HG03097 (cell line): ENCODE measurements around the gene COL8A2.

Experiments used
- ATAC-seq: cut with Tn5 transposase; IDR thresholded peaks from one replicate; pipeline ENCODE4 v1.9.1; 2021; ENCODE audit not compliant: unreplicated experiment, low FRiP score

COL8A2 gene

DNA sequence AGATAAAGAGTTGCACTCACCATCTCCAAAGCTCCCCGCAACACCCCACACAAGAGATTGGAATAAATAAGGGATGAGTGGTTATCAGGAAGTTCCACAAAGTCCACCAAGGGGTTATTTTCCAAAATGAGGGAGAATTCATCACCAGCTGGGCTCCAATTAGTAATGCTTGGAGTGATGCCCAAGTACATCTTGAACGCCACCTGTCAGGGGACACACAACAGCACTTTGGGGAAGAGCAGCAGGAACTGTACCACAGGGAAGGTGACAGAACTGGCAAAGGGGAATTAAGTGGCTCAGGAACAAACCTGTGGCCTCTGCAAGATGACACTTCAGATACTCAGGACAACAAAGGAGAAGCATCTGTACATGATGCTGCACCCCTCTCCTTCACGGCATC is 12.8 kb upstream of the COL8A2 start:
- no peak for ATAC-seq

DNA sequence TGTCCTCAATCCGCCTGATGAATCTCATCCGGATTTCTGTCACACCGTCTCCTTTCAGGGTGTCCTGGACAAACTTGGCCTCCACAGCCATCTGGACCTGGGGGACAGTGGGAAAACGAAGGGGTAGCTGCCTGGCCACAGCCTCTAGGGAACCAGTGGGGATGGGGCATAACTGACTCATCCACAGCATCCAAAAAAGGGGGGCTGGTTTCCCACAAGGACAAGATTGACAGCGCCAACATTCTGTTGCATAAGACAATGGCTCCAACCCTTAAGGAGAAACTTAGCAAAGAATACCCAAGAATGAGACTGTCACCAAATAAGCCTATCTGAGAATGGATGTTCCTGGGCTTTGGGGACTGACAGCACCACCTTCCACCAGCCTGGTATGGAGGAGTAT is 12.2 kb upstream of the COL8A2 start:
- ATAC-seq: no peak

DNA sequence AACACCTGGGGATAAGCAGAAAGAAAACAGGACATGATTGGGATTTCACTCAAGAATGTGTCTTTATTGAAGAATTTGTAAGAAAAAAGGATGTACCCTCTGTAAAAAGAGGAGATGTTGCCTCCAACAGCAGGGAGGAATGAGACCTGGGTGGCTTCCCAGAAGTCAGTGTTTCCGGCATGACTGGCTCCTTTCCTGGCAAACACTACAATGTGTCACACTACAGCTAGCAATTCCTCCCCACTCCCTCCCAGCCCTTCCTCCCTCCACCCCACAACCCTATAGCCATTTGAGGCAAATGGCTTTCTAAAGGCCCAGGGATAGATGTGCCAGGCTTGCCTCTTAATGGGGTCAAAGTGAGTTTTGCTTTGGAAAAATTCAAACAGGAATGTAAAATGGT is 11.5 kb upstream of the COL8A2 start:
- ATAC-seq: no peak

DNA sequence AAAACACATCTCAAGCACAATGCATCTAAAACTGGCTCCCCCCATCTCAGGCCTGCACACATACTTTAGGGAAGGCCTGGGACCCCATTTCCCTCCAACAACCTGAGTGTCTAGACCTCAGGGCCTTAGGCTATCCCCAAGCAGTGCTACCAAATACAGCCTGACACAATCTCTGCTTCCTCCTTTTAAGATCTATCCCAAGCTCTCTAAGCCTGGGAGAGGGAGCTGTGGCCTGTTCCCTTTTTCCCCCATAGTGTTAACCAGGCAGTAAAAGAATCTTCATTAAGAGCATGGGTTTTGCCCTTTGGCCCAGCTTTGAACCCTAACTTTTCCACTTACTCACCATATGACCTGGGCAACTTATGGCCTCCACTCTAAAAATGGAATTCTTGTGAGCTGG is 10.8 kb upstream of the COL8A2 start:
- no peak for ATAC-seq

DNA sequence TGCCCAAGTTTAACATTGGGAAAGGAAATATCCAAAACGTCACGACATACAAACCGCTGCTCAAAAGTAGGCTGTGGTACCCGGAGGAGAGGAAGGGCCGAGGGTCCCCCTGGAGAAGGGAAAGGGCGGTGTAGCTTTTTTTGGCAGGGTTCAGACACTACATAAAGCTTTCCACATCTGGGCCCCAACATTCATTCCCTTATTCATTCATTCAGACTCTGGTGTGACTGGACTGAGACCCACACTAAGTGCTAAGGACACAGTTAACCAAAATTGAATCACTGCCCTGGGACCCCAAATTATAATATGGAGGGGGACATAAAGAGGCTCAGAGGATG is 10.3 kb upstream of the COL8A2 start:
- ATAC-seq: no peak

DNA sequence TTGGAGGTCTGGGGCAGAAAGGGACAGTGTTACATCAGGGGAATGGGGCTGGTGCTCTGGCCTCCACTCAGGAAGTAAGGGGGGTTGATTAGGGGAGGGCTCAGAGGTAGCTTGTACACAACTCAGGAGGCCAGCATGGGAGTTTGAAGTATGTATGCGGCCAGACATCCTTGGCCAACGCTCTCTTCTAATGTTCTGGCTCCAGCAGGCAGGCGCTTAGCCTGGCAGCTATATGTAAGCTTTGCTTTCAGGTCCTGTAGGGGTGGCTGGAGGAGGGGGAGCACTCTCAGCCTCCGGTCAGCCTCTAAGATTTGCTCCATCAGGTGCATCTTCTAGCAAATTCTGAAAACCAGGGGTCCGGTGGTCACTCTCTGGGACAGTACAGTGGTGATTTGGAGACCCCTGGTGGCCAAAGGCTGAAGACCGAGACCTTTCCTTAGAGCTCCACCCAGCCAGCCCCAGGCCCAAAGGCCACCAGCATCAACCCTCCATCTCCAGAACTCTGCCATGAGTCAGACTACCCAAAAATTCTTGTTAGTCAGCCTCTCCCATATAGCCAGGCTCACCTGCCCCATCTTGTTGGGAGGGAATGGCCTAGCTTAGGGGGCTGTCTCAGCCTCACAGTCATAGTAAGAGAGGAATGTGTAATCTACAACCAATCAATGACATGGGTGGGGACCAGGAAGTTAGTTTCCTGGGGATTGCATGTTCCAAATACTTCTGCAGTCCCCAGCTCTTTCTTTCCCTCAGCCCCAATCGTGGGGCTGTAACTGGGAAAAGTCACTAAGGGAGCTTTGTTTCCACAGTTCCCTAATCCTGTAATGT is 9.7 kb upstream of the COL8A2 start:
- no peak for ATAC-seq

DNA sequence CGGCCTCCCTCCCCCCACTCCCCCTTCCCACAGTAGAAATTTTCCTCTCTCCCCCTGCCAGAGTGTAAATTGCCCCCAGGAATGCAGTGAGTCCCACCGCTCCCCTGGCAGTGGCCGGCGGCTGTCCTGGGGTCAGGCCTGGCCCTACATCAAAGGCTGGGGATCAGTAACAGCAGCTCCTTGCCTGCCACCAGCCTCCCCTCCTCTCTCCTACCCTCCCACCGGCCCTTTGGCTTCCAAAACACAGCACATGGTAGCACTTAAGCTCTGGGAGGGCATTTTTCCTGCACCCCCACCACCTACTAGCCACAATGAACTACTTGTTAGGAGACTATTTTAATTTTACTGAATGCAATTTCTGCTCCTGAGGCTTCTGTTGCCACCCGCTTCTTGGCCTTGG is 9.0 kb upstream of the COL8A2 start:
- no peak for ATAC-seq

DNA sequence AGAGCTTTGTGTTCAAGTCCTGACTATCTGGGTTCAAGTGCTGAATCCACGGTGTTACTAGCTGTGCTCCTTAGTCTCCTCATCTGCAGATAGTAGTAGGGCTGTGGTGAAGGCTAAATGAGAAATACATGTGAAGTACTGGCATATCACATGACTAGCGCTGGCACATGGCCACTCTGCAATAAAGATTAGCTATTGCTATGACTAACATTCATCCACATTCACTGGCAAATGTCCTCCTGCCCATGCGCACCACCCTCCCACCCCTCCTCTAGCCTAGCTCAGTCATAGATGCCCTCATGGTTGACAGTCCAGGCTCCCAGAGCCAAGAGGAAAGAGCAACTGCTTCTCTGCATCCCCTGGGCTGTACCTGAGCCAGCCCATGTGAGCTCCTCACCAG is 8.5 kb upstream of the COL8A2 start:
- no peak for ATAC-seq

DNA sequence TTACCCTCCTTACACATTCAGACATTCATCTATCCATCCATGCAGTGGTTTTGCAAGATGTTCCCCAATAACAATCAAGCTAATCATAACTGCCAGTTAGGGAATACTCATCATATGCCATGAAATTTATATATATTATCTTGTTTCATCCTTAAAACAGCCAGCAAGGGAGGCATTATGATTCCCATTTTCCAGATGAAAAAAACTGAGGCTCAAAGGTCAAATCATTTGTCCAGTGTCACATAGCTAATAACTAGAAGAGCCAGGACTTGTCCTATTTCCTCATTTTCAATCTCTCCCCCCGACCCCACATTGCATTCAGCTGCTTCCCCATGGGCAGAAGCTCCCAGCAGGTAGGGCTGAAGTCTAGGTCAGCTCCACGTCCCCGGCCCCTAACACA is 7.0 kb upstream of the COL8A2 start:
- no peak for ATAC-seq

DNA sequence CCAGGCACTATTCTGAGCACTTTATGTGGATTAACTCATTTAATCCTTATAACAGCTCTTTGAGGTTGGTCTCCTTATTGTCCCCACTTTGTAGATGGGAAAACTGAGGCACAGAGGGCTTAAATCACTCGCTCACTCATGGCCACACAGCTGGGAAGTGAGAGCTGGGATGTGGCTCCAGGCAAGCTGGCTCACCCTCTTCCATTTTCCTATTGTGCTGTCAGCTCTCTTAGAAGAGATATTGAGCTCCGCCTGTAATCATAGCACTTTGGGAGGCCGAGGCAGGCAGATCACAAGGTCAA is 3.8 kb upstream of the COL8A2 start:
- ATAC-seq: no peak

DNA sequence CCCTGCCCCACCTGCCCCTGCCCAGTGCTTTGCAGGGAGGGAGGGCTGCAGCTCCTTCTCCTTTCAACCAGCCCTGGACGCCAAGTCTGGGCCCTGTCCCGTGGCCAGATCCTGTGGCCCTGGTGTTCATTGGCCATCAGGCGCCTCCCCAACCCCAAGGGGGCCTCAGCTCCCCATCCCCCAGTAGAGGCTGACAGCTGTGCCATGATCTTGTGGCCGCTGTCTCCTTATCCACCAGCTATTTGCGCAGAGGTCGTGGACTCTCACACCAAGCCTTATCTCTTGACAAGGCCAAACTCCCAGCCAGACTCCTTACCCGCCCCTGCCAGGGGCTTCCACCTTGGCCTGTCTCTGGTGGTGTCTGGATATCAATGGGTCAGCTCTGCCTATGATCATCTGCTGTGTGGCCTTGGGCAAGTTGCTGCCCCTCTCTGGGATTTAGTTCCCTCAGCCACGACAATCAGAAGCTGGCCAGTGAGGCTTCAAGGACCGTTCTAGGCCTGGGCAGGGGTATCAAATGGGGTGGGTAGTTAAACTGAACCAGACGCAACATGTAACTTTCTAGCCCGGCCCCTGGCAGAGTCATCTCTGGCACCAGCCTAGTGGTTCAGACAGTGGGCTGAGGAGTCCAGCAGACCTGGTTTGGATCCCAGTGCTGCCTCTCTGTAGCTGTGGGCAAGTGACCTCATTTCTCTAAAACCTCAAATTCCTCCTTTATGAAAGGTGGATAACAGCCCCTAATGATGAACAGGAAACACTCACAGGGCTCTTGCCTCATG is 3.3 kb upstream of the COL8A2 start:
- no peak for ATAC-seq

DNA sequence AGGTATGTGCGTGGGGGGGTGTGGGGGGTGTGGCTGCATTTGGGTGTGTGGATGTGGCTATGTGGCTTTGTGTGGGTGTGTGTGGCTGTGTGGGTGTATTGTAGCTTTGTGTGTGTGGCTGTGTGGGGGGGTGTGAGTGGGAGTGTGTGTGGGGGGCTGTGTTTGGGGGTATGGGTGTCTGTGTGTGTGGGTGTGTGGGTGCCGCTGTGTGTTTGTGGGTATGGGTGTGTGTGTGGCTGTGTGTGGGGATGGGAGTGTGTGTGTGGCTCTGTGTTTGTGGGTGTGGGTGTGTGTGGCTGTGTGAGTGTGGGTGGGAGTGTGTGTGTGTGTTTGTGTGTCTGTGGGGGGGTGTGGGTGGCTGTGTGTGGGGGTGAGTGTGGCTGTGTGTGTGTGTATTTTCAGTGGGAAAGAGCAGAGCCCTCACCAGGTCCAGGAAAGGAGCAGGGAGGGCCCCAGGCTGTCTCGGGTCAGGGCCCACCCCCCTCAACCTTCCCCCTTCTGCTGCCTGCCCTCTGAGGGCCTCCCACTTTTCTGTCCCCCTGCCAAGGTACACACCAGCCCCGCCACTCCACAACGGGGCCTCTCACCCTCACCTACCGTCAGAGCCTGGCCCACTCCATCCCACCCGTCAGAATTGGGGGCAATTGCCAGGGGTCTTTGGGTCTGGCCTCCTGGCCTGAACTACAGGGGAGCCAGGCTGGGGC is 1.9 kb upstream of the COL8A2 start:
- no peak for ATAC-seq

DNA sequence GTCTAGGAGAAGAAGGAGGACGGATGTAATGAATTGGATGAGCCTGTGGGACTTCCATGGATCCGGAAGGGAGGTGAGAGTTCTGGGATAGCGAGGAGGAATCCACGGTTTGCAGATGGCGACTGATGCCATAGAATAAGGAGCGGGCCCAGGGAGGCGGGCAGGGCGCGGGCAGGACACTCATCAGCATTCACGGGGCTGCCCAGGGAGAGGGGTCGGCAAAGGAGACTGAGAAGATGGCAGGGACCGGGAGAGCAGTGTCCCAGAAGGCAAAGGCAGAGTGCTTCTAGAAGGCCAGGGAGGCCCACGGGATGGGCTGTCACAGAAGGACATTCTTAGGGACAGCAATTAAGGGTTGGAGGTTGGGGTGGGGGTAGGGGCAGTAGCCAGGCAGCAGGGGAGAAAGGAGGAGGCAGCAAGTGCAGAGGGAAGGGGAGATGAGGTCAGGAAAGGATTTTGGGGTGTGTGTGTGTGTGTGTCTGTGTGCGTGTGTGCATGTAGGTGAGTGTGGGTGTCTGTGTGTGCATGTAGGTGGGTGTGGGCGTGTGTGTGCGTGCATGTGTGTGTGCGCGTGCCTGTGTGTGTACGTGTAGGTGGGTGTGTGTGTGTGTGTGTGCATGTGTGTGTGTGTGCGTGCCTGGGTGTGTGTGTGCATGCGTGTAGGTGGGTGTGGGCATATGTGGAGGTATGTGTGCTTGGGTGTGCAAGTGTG is 1.1 kb upstream of the COL8A2 start:
- no peak for ATAC-seq

DNA sequence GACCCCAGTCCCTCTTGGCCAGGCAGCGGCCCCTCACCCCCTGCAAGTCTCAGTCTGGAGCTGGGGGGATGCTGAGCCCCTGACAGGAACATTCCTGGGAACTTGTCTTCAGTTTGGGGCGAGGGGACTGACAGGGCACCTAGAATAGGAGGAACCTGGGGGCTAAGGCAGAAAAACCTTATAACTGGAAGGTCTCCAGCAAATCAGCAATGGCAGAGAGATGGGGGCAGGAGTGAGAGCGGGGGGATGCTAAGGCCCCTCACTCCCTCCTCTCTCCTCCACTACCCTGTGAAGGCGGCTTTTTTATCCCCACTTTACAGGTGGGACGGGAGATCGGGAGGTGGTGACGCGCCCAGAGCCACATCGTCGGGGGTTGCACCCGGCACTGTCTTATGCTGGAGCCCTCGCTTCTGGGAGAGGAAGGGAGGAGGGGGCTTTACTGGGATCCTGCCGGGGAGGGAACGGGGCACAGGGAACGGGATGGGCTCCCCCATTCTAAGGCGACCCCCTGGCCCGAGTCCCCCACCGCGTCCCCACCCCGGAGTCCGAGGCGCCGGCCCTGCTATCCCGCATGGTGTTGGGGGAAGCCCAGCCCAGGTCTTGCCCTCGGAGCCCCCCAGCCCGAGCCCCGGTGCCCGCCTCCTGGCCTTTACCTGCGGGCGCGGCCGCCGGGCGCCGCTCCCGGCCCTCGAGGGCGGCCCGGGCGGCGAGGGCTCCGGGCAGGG is 456 bp downstream of the COL8A2 start:
- no peak for ATAC-seq

DNA sequence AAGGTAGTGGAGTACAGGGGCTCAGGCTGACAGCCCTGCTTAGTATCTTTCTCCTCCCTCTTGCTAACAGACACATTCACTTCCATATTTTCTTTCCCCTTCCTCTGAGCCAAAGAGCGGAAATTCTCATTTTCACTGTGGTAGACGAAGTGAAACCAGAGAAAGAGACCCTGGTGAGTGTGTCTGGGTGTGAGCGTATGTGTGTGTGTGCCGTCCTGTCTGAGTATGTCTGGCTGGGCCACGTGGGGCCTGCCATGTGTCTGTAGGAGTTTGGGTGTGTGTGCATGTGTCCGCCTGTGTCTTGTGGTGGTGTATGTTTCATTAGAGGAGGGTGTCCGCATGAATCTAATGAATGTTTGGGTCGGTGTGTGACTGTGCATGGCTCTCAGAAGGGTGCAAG is 1.7 kb downstream of the COL8A2 start:
- no peak for ATAC-seq

DNA sequence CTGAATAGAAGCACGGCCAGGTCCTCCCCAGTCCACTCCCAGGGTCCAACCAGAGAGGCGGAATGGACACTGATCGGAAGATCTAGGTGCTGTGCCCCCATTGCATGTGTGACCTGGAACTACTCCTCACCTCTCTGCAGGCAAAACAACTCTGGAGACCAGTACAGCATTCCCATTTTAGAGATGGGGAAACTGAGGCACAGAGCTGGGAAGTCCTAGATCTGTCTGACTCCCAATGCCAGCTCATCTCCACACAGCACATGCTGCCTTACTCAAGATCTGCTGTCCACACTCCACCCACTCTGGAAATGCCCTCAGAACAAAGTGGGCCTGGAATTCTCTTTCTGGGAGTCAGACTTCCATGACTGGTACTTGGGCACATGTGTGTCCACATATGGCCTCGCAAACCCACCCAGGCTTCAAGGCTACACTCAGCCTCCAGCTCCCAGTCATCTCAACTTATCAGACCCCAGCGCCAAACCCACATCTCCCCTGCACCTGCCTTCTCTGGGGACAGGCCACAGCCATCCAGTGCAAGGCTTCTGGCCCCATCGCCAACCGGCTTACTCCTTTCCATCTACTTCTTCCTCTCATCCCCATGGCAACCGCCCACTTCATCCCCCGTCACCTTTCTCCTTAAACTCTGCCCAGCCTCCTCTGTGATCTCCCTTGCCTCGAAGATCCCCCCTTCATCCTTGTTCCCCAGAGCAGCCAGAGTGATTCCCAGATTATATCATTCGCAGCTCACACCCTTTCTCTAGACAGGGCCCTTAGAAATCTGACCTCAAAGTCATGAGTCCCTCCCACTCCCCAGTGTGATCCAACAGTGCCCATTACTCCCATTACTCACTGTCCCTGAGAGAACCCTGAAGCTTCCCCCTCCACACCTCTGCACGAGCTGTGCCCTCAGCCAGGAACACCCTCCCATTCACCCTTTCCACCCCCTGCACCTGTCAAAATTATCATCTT is 2.7 kb downstream of the COL8A2 start:
- ATAC-seq: no peak

DNA sequence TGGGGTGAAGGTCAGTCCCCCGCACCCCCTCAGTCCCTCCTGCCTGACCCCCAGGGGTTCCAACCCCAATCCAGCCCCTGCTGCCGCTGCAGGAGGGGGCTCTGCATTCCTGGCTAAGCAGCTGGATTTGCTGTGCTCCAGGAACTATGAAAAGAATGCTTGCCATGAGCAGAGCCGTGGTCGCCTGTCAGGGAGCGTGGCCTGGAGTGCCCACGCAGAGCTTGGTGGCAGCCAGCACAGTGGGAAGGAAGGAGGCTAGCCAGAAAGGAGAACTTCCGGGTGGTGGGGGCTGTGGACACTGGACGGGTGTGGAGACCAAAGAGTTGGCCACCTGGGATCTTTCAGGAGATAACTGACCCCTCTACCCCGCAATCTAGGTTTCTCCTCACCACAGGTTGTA is 5.6 kb downstream of the COL8A2 start:
- no peak for ATAC-seq

DNA sequence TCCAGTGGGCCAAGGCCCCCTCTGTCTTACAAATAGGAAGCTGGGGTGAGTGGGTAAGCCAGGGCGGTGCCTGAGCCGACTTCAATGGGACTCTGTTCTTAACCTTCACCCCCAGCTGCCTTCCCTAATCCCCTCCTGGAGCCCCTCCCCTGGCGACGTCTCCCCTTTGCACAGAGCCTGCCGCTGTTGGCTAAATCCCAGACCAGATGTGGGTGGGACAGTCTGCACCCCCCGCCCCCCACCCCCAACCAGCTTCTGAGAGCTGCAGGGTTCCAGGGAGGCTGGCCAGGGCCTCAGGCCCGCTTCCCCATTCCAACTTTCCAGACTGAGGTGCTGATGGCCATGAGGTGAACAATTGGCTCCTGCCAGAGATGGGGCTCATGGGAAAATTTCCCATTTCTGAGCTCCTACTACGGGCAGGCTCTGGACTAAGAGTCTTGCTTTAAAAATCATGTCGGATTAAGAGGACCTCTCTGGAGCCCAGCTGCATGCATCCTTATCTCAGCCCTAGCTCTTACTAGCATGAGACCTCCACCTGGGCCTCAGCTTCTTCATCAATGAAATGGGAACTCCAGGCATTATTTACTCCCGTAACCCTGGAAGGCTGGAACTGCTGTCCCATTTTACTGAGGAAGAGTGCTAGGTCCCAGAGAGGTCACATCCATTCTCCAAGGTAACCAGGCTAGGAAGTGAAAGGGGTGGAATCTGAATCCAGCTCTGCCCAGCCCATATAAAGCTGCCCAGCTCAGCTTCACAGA is 6.4 kb downstream of the COL8A2 start:
- ATAC-seq: no peak

DNA sequence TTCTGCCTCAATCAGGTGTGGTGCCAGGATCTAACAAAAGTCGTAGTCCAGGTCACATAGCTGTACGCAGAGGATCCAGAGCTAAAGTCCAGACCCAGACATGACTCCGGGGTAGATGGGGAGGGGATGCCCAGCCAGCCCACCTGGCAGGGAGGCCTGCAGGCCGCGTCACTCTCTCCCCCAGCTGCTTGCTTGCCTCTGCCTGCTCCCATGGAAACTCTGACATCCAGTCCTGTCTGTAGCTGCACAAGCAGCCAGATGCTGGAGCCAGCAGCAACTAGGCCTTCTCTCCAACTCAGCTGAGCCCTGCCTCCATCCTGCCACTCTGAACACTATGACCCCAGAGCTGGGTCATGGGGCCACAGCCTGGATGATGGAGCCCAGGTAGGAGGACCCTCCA is 8.1 kb downstream of the COL8A2 start:
- ATAC-seq: no peak
